Mesendoderm (in vitro differentiated cells): Measurements from ENCODE around the gene IGBP1. TPM values are rescaled to one million over a fixed set of nuclear protein-coding genes. Genes with fewer than 3 reads are reported as not detected.

Source experiments
- DNase-seq: peaks from one replicate; pipeline ENCODE4 v3.0.0; 2013
- H2AK5ac ChIP-seq: 2 replicates; pipeline ENCODE4 v1.6.1; 2013; ENCODE audit warnings: low read length, inconsistent platforms
- H2BK120ac ChIP-seq: 2 replicates; pipeline ENCODE4 v1.6.1; 2013; ENCODE audit warnings: low read depth, mild to moderate bottlenecking, low read length, moderate library complexity, mixed read lengths
- H2BK15ac ChIP-seq: replicated peaks from 2 replicates; pipeline ENCODE4 v1.6.1; 2013; ENCODE audit warnings: low read depth, mild to moderate bottlenecking, moderate library complexity
- H2BK5ac ChIP-seq: 2 replicates; pipeline ENCODE4 v1.6.1; 2013; ENCODE audit warnings: low read length, inconsistent platforms
- H3K18ac ChIP-seq: 2 replicates; pipeline ENCODE4 v1.6.1; 2013; ENCODE audit warnings: mild to moderate bottlenecking, low read length, mixed read lengths
- H3K23ac ChIP-seq: one replicate; pipeline ENCODE4 v1.6.1; 2013; ENCODE audit warnings: low read length
- H3K27ac ChIP-seq: 2 replicates; pipeline ENCODE4 v1.5.1; 2013; ENCODE audit warnings: low read depth, mild to moderate bottlenecking, inconsistent platforms, low read length, moderate library complexity
- H3K27me3 ChIP-seq: 2 replicates; pipeline ENCODE4 v1.6.1; 2013; ENCODE audit warnings: low read length, control low read depth, mild to moderate bottlenecking, inconsistent platforms; ENCODE audit not compliant: insufficient read depth, poor library complexity
- H3K36me3 ChIP-seq: 2 replicates; pipeline ENCODE4 v1.6.1; 2013; ENCODE audit warnings: low read length, inconsistent platforms; ENCODE audit not compliant: control insufficient read depth, insufficient read depth
- H3K4ac ChIP-seq: one replicate; pipeline ENCODE4 v1.6.1; 2013; ENCODE audit warnings: low read depth, mild to moderate bottlenecking, low read length, moderate library complexity
- H3K4me1 ChIP-seq: 2 replicates; pipeline ENCODE4 v1.6.1; 2013; ENCODE audit warnings: low read depth, low read length, inconsistent platforms; ENCODE audit not compliant: control insufficient read depth
- H3K4me2 ChIP-seq: 2 replicates; pipeline ENCODE4 v1.6.1; 2013; ENCODE audit warnings: low read length
- H3K4me3 ChIP-seq: 2 replicates; pipeline ENCODE4 v1.5.1; 2013; ENCODE audit warnings: mild to moderate bottlenecking, low read length
- H3K56ac ChIP-seq: one replicate; pipeline ENCODE4 v1.6.1; 2013; ENCODE audit warnings: low read length
- H3K79me1 ChIP-seq: 2 replicates; pipeline ENCODE4 v1.6.1; 2013; ENCODE audit warnings: low read length, inconsistent platforms
- H3K79me2 ChIP-seq: 2 replicates; pipeline ENCODE4 v1.6.1; 2013; ENCODE audit warnings: mild to moderate bottlenecking, low read length; ENCODE audit not compliant: control insufficient read depth, insufficient read depth
- H3K9ac ChIP-seq: 2 replicates; pipeline ENCODE4 v1.6.1; 2013; ENCODE audit warnings: low read length, inconsistent platforms
- H4K5ac ChIP-seq: one replicate; pipeline ENCODE4 v1.6.1; 2013; ENCODE audit warnings: low read length
- H4K8ac ChIP-seq: one replicate; pipeline ENCODE4 v1.6.1; 2013; ENCODE audit warnings: low read depth, mild to moderate bottlenecking, control low read depth, low read length, moderate library complexity
- WGBS: extraction: QIAGEN DNeasy Blood & Tissue Kit; methylation state at CpG from one replicate; pipeline ENCODE4 v1.1.7; 2013; ENCODE audit warnings: low lambda C conversion rate, missing lambda C conversion rate; ENCODE audit not compliant: insufficient coverage; ENCODE audit errors: extremely low coverage; 5-methylcytosine and 5-hydroxymethylcytosine counted together
- polyA plus RNA-seq, 2 experiments: library from polyadenylated mRNA; stranded (reverse); fragments of 200-250 nt; gene quantifications; one replicate each; pipeline ENCODE4 v1.2.3, GENCODE V29; 2013

The IGBP1 gene
- 33.9 TPM for polyA plus RNA-seq (2013, experiment 1 of 2)
- polyA plus RNA-seq (2013, experiment 2 of 2): 33.9 TPM

- peak within 1 kb of the TSS; percentile 86 for H3K9ac ChIP-seq
- H3K4ac ChIP-seq: no peak within 1 kb of the TSS
- H3K79me1 ChIP-seq: no peaks in the 10 kb centered on the region
- H2BK120ac ChIP-seq: no peak within 1 kb of the TSS
- peak within 1 kb of the TSS; percentile 93 for H3K4me3 ChIP-seq
- peak within 1 kb of the TSS; percentile 67 for H3K4me2 ChIP-seq
- H4K8ac ChIP-seq: no peak within 1 kb of the TSS
- peak within 1 kb of the TSS; percentile 85 for H3K56ac ChIP-seq
- no peak within 1 kb of the TSS for H4K5ac ChIP-seq
- peak within 1 kb of the TSS; percentile 88 for H3K27ac ChIP-seq
- no peak within 1 kb of the TSS for H2BK5ac ChIP-seq
- WGBS: no CpG with 5 or more reads among the region's 59 CpGs
- no peaks in the 10 kb centered on the region for H3K4me1 ChIP-seq
- no peaks in the 10 kb centered on the region for H3K27me3 ChIP-seq
- no peaks in the 10 kb centered on the region for H3K36me3 ChIP-seq
- H3K79me2 ChIP-seq: peaks cover 14% of the 10 kb centered on the region
- peak within 1 kb of the TSS; percentile 68 for H3K18ac ChIP-seq
- H3K23ac ChIP-seq: no peak within 1 kb of the TSS
- peak; percentile 95 for DNase-seq
- H2BK15ac ChIP-seq: no peak within 1 kb of the TSS
- H2AK5ac ChIP-seq: no peak within 1 kb of the TSS
These were observed at the start of gene IGBP1 for GRCh38 chrX:70133303-70134115. TSS of gene IGBP1 (plus strand) at chrX:70133447. CDS start at chrX:70133948, 501 bp downstream.

GRCh38 chrX:70084592-70085240 lies 48.5 kb upstream of the IGBP1 start:
- WGBS: no CpG with 5 or more reads among the region's 5 CpGs
- no peak overlapping the region for H3K56ac ChIP-seq
- H3K9ac ChIP-seq: no peak overlapping the region
- H2AK5ac ChIP-seq: no peak overlapping the region
- no peak overlapping the region for H4K5ac ChIP-seq
- no peak overlapping the region for H3K4ac ChIP-seq
- H3K4me3 ChIP-seq: no peak overlapping the region
- no peak overlapping the region for H4K8ac ChIP-seq
- H3K23ac ChIP-seq: no peak overlapping the region
- no peak overlapping the region for H3K18ac ChIP-seq
- no peaks in the 10 kb centered on the region for H3K79me1 ChIP-seq
- H3K27me3 ChIP-seq: no peaks in the 10 kb centered on the region
- H3K36me3 ChIP-seq: no peaks in the 10 kb centered on the region
- H3K4me1 ChIP-seq: no peaks in the 10 kb centered on the region
- no peaks in the 10 kb centered on the region for H3K79me2 ChIP-seq
- no peak overlapping the region for H2BK120ac ChIP-seq
- no peak overlapping the region for H3K27ac ChIP-seq
- no peak overlapping the region for H2BK5ac ChIP-seq
- no peak for DNase-seq
- H2BK15ac ChIP-seq: no peak overlapping the region
- no peak overlapping the region for H3K4me2 ChIP-seq

- no peak overlapping the region for H2BK15ac ChIP-seq
- no peak overlapping the region for H4K5ac ChIP-seq
- WGBS: no CpG with 5 or more reads among the region's 11 CpGs
- no peaks in the 10 kb centered on the region for H3K79me1 ChIP-seq
- H3K27me3 ChIP-seq: no peaks in the 10 kb centered on the region
- H3K23ac ChIP-seq: no peak overlapping the region
- H3K4ac ChIP-seq: no peak overlapping the region
- DNase-seq: no peak
- H2BK120ac ChIP-seq: no peak overlapping the region
- no peaks in the 10 kb centered on the region for H3K36me3 ChIP-seq
- no peak overlapping the region for H4K8ac ChIP-seq
- no peaks in the 10 kb centered on the region for H3K4me1 ChIP-seq
- no peak overlapping the region for H3K56ac ChIP-seq
- H3K27ac ChIP-seq: no peak overlapping the region
- H3K18ac ChIP-seq: no peak overlapping the region
- H3K4me2 ChIP-seq: no peak overlapping the region
- H2AK5ac ChIP-seq: no peak overlapping the region
- H3K9ac ChIP-seq: no peak overlapping the region
- no peak overlapping the region for H2BK5ac ChIP-seq
- no peaks in the 10 kb centered on the region for H3K79me2 ChIP-seq
- H3K4me3 ChIP-seq: no peak overlapping the region
These were observed 45.2 kb upstream of the IGBP1 start for GRCh38 chrX:70087857-70088630.

DNA sequence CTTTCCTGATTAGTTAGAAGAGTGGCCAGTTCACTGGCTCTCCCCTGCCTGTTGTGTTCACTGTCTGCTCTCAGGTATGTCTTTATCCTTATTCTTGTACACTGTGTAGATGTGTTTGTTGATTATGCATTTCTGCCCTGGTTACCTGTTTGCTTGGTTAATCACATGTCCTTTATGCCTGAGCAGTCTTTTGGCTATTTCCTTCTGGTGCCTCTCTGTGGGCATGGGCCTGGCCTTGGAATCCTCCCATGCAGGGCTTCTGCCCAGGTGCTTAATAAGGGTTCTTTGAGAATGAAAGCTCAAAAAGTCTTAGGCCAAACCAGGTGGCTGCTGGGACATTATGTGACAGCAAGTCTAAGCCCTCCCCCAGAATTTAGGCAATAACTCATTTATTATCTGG lies 44.5 kb upstream of the IGBP1 start:
- no peak overlapping the region for H4K5ac ChIP-seq
- no peak overlapping the region for H3K4ac ChIP-seq
- H3K79me1 ChIP-seq: no peaks in the 10 kb centered on the region
- H3K56ac ChIP-seq: no peak overlapping the region
- no peak overlapping the region for H2BK15ac ChIP-seq
- H2BK5ac ChIP-seq: no peak overlapping the region
- no peak overlapping the region for H3K23ac ChIP-seq
- H3K4me2 ChIP-seq: no peak overlapping the region
- DNase-seq: no peak
- H4K8ac ChIP-seq: no peak overlapping the region
- H3K79me2 ChIP-seq: no peaks in the 10 kb centered on the region
- no peak overlapping the region for H2AK5ac ChIP-seq
- H3K4me1 ChIP-seq: no peaks in the 10 kb centered on the region
- no peak overlapping the region for H3K18ac ChIP-seq
- H3K27me3 ChIP-seq: no peaks in the 10 kb centered on the region
- H3K4me3 ChIP-seq: no peak overlapping the region
- H3K36me3 ChIP-seq: no peaks in the 10 kb centered on the region
- H2BK120ac ChIP-seq: no peak overlapping the region
- H3K9ac ChIP-seq: no peak overlapping the region
- H3K27ac ChIP-seq: no peak overlapping the region

- H3K79me2 ChIP-seq: no peaks in the 10 kb centered on the region
- no peak overlapping the region for H3K56ac ChIP-seq
- H4K5ac ChIP-seq: no peak overlapping the region
- H3K4ac ChIP-seq: no peak overlapping the region
- H3K18ac ChIP-seq: no peak overlapping the region
- H3K23ac ChIP-seq: no peak overlapping the region
- H4K8ac ChIP-seq: no peak overlapping the region
- H3K4me1 ChIP-seq: no peaks in the 10 kb centered on the region
- H3K79me1 ChIP-seq: no peaks in the 10 kb centered on the region
- H2BK5ac ChIP-seq: no peak overlapping the region
- no peak overlapping the region for H3K4me3 ChIP-seq
- H3K9ac ChIP-seq: no peak overlapping the region
- DNase-seq: no peak
- H2AK5ac ChIP-seq: no peak overlapping the region
- no peak overlapping the region for H2BK120ac ChIP-seq
- no CpG with 5 or more reads among the region's 1 CpG for WGBS
- no peak overlapping the region for H2BK15ac ChIP-seq
- no peak overlapping the region for H3K4me2 ChIP-seq
- H3K27ac ChIP-seq: no peak overlapping the region
- no peaks in the 10 kb centered on the region for H3K36me3 ChIP-seq
- no peaks in the 10 kb centered on the region for H3K27me3 ChIP-seq
These were observed 43.5 kb upstream of the IGBP1 start for GRCh38 chrX:70089604-70090297.
